ENCODE data around the gene OR2T2. TPM values are rescaled to one million over a fixed set of nuclear protein-coding genes. Genes with fewer than 3 reads are reported as not detected.
"Not testable (repeated sequence)": the region's sequence is repeated elsewhere in the genome, so short reads cannot be mapped to it uniquely, and the experiment has no call there.

The OR2T2 gene
- total RNA-seq = 1 to 10 TPM in 1 of 8 experiments, under 1 TPM in 4, not detected in 3; 0.31 to 1.7 (median 0.33) TPM

GRCh38 chr1:248445399-248445798 lies at the start of gene OR2T2:
Gene OR2T2 (plus strand): TSS chr1:248445637. CDS start chr1:248452798, 7,161 bp downstream.
- in situ Hi-C loops (cut with MboI; ENCODE audit: low pct_unique_long_range_greater_than_20kb in 2 of 9, low sequenced_read_pairs in 9 of 9, unreplicated experiment in 9 of 9); H3K4me3 ChIP-seq; ATAC-seq (replicated peaks in 6 of 8); H3K4me1 ChIP-seq (replicated peaks in 1 of 2); H3K27ac ChIP-seq: not testable (repeated sequence)
- no CpG with 5 or more reads among the region's 2 CpGs for WGBS, 10 experiments

GRCh38 chr1:248402748-248403147 lies 42.7 kb upstream of the OR2T2 start, which contains the start of gene OR2T1:
Gene OR2T1 (plus strand): TSS chr1:248403048. CDS start chr1:248406148, 3,100 bp downstream.
- in situ Hi-C loops (cut with MboI; ENCODE audit: low pct_unique_long_range_greater_than_20kb in 2 of 9, low sequenced_read_pairs in 9 of 9, unreplicated experiment in 9 of 9) = no loop called here
- Histone ChIP-seq H3K4me1 (replicated peaks in 1 of 2) (no peaks in the 10 kb centered on the region), H3K27ac (no peak within 1 kb of the TSS), H3K4me3 (no peak within 1 kb of the TSS)
- WGBS, 10 experiments = 0 to 80% (median 34%) methylated on average over 1 to 3 of the region's 3 CpGs; no CpG with 5 or more reads in 2 of the 10 experiments
- ATAC-seq (replicated peaks in 6 of 8) = no peak

GRCh38 chr1:248404024-248404423 lies 41.4 kb upstream of the OR2T2 start:
- in situ Hi-C loops (cut with MboI; ENCODE audit: low pct_unique_long_range_greater_than_20kb in 2 of 9, low sequenced_read_pairs in 9 of 9, unreplicated experiment in 9 of 9) = no loop called here
- no peak overlapping the region for H3K4me3 ChIP-seq
- H3K27ac ChIP-seq = no peak overlapping the region
- WGBS, 10 experiments = 40 to 100% (median 68%) methylated on average over 1 to 6 of the region's 6 CpGs
- no peak for ATAC-seq (replicated peaks in 6 of 8)
- H3K4me1 ChIP-seq (replicated peaks in 1 of 2) = no peaks in the 10 kb centered on the region

- WGBS, 10 experiments = 0 to 43% (median 27%) methylated on average over 3 to 8 of the region's 8 CpGs; no CpG with 5 or more reads in 1 of the 10 experiments
- in situ Hi-C loops (cut with MboI; ENCODE audit: low pct_unique_long_range_greater_than_20kb in 2 of 9, low sequenced_read_pairs in 9 of 9, unreplicated experiment in 9 of 9) = no loop called here
- no peak overlapping the region for H3K4me3 ChIP-seq
- no peak for ATAC-seq (replicated peaks in 6 of 8)
- H3K27ac ChIP-seq = peak overlapping the region in 1 of 2 donors; percentile 28
- H3K4me1 ChIP-seq (replicated peaks in 1 of 2) = no peaks in the 10 kb centered on the region
Measured at GRCh38 chr1:248406721-248407692, 38.4 kb upstream of the OR2T2 start.

GRCh38 chr1:248416226-248416625 lies 29.2 kb upstream of the OR2T2 start:
- Histone ChIP-seq H3K27ac (no peak overlapping the region), H3K4me3 (no peak overlapping the region), H3K4me1 (replicated peaks in 1 of 2) (no peaks in the 10 kb centered on the region)
- WGBS, 10 experiments = 0 to 83% (median 17%) methylated on average over 1 to 3 of the region's 3 CpGs
- ATAC-seq (replicated peaks in 6 of 8) = no peak
- in situ Hi-C loops (cut with MboI; ENCODE audit: low pct_unique_long_range_greater_than_20kb in 2 of 9, low sequenced_read_pairs in 9 of 9, unreplicated experiment in 9 of 9) = no loop called here

GRCh38 chr1:248417854-248418253 lies 27.6 kb upstream of the OR2T2 start:
- no peak overlapping the region for H3K4me3 ChIP-seq
- no peak overlapping the region for H3K27ac ChIP-seq
- 0 to 31% (median 18%) methylated on average over 1 to 2 of the region's 2 CpGs; no CpG with 5 or more reads in 2 of the 10 experiments for WGBS, 10 experiments
- ATAC-seq (replicated peaks in 6 of 8) = no peak
- in situ Hi-C loops (cut with MboI; ENCODE audit: low pct_unique_long_range_greater_than_20kb in 2 of 9, low sequenced_read_pairs in 9 of 9, unreplicated experiment in 9 of 9) = no loop called here
- H3K4me1 ChIP-seq (replicated peaks in 1 of 2) = no peaks in the 10 kb centered on the region

- 0 to 6% (median 0%) methylated on average over 1 of the region's 1 CpG for WGBS, 10 experiments
- no peak overlapping the region for H3K4me3 ChIP-seq
- H3K4me1 ChIP-seq (replicated peaks in 1 of 2) = no peaks in the 10 kb centered on the region
- no peak overlapping the region for H3K27ac ChIP-seq
- in situ Hi-C loops (cut with MboI; ENCODE audit: low pct_unique_long_range_greater_than_20kb in 2 of 9, low sequenced_read_pairs in 9 of 9, unreplicated experiment in 9 of 9) = no loop called here
- no peak for ATAC-seq (replicated peaks in 6 of 8)
Measured at GRCh38 chr1:248421384-248421783, 24.1 kb upstream of the OR2T2 start.

GRCh38 chr1:248427526-248428191 lies 17.8 kb upstream of the OR2T2 start:
- WGBS, 10 experiments = 0 to 61% (median 24%) methylated on average over 1 to 3 of the region's 3 CpGs; no CpG with 5 or more reads in 4 of the 10 experiments
- H3K4me1 ChIP-seq (replicated peaks in 1 of 2); in situ Hi-C loops (cut with MboI; ENCODE audit: low pct_unique_long_range_greater_than_20kb in 2 of 9, low sequenced_read_pairs in 9 of 9, unreplicated experiment in 9 of 9); H3K4me3 ChIP-seq; H3K27ac ChIP-seq: not testable (repeated sequence)
- peak in 2 of 8 experiments; percentile 86 to 93 for ATAC-seq (replicated peaks in 6 of 8)

- H3K4me1 ChIP-seq (replicated peaks in 1 of 2); ATAC-seq (replicated peaks in 6 of 8); H3K27ac ChIP-seq; H3K4me3 ChIP-seq; in situ Hi-C loops (cut with MboI; ENCODE audit: low pct_unique_long_range_greater_than_20kb in 2 of 9, low sequenced_read_pairs in 9 of 9, unreplicated experiment in 9 of 9): not testable (repeated sequence)
- 22 to 70% (median 48%) methylated on average over 2 to 3 of the region's 3 CpGs; no CpG with 5 or more reads in 2 of the 10 experiments for WGBS, 10 experiments
Measured at GRCh38 chr1:248428192-248428533, 17.3 kb upstream of the OR2T2 start.

- H3K4me3 ChIP-seq; H3K4me1 ChIP-seq (replicated peaks in 1 of 2); in situ Hi-C loops (cut with MboI; ENCODE audit: low pct_unique_long_range_greater_than_20kb in 2 of 9, low sequenced_read_pairs in 9 of 9, unreplicated experiment in 9 of 9); ATAC-seq (replicated peaks in 6 of 8); H3K27ac ChIP-seq: not testable (repeated sequence)
- 0 to 80% (median 33%) methylated on average over 1 to 7 of the region's 11 CpGs; no CpG with 5 or more reads in 3 of the 10 experiments for WGBS, 10 experiments
Measured at GRCh38 chr1:248431683-248432082, 13.8 kb upstream of the OR2T2 start.

- whole genome bisulfite sequencing, 10 experiments = 0 to 53% (median 24%) methylated on average over 1 to 3 of the region's 4 CpGs; no CpG with 5 or more reads in 2 of the 10 experiments
- H3K4me3 ChIP-seq; H3K27ac ChIP-seq; H3K4me1 ChIP-seq (replicated peaks in 1 of 2); ATAC-seq (replicated peaks in 6 of 8); in situ Hi-C loops (cut with MboI; ENCODE audit: low pct_unique_long_range_greater_than_20kb in 2 of 9, low sequenced_read_pairs in 9 of 9, unreplicated experiment in 9 of 9): not testable (repeated sequence)
Measured at GRCh38 chr1:248432201-248432600, 13.2 kb upstream of the OR2T2 start.

- H3K27ac ChIP-seq; H3K4me1 ChIP-seq (replicated peaks in 1 of 2); ATAC-seq (replicated peaks in 6 of 8); in situ Hi-C loops (cut with MboI; ENCODE audit: low pct_unique_long_range_greater_than_20kb in 2 of 9, low sequenced_read_pairs in 9 of 9, unreplicated experiment in 9 of 9); H3K4me3 ChIP-seq: not testable (repeated sequence)
- WGBS, 10 experiments = 72 to 86% methylated on average over 6 to 7 of the region's 38 CpGs; no CpG with 5 or more reads in 8 of the 10 experiments
Measured at GRCh38 chr1:248433811-248434415, 11.5 kb upstream of the OR2T2 start.

GRCh38 chr1:248434913-248435312 lies 10.5 kb upstream of the OR2T2 start:
- WGBS, 10 experiments = no CpG with 5 or more reads among the region's 6 CpGs
- H3K27ac ChIP-seq; H3K4me3 ChIP-seq; ATAC-seq (replicated peaks in 6 of 8); in situ Hi-C loops (cut with MboI; ENCODE audit: low pct_unique_long_range_greater_than_20kb in 2 of 9, low sequenced_read_pairs in 9 of 9, unreplicated experiment in 9 of 9); H3K4me1 ChIP-seq (replicated peaks in 1 of 2): not testable (repeated sequence)
